Stimulated activated CD4-positive, alpha-beta T cell treated with anti-CD3 and anti-CD28 coated beads, Interleukin-1b, Interleukin-23, amount 100 ng/mL, for 4 hours (primary cell): Measurements from ENCODE around the gene KHSRP.

Experiments used
- DNase-seq, 2 donors: peaks; one replicate each; pipeline ENCODE4 v3.0.0-alpha.2; 2020; ENCODE audit warnings: low read depth in 2 of 2

KHSRP gene, protein sequence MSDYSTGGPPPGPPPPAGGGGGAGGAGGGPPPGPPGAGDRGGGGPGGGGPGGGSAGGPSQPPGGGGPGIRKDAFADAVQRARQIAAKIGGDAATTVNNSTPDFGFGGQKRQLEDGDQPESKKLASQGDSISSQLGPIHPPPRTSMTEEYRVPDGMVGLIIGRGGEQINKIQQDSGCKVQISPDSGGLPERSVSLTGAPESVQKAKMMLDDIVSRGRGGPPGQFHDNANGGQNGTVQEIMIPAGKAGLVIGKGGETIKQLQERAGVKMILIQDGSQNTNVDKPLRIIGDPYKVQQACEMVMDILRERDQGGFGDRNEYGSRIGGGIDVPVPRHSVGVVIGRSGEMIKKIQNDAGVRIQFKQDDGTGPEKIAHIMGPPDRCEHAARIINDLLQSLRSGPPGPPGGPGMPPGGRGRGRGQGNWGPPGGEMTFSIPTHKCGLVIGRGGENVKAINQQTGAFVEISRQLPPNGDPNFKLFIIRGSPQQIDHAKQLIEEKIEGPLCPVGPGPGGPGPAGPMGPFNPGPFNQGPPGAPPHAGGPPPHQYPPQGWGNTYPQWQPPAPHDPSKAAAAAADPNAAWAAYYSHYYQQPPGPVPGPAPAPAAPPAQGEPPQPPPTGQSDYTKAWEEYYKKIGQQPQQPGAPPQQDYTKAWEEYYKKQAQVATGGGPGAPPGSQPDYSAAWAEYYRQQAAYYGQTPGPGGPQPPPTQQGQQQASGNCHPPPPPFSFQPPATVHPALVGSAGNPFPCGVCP

DNA sequence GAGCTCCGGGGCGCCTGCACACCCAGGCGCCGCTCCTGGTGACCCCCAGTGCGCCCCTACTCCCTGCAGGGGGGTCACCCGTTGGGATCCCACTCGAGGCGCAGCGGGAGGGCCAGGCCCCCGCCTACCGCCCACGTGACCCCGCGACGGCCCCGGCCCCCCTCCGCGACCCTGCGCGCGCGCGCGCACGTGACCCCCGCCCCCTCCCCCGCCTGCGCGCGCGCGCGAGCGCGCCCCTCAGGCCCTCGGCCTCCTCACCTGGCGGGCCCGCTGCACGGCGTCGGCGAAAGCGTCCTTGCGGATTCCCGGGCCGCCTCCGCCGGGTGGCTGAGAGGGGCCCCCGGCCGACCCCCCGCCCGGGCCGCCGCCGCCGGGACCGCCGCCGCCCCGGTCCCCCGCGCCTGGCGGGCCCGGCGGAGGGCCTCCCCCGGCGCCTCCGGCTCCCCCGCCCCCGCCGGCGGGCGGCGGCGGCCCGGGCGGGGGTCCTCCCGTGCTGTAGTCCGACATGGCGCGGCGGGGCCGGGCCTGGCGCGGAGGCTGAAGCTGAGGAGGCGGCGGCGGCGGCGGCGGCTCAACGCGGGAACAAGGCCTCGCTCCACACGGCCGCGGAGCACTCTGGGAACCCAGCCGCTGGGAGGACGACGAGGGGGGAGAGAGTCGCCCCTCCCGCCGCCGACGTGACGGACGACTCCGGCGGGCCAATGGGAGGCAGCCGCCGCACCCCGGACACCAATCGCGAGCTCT lies at the start of gene KHSRP:
Gene KHSRP, minus strand, starts transcription at position 617 of the 744 bp plus-strand sequence. Its CDS starts 110 bp downstream, at position 507.
- DNase-seq = peak; percentile 25 to 44

DNA sequence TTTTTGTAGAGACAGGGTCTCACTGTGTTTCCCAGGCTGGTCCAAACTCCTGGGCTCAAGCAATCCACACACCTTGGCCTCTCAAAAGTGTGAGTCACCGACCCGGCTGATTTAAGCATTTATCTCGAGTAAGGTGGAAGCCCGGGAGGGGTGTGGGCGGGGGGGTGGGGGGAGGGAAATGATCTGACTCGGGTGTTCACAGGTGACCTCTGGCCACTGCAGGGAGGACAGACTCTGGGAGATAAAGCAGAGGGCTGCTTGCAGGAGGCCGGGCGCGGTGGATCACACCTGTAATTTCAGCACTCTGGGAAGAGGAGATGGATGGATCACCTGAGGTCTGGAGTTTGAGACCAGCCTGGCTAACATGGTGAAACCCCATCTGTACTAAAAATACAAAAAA lies 49.0 kb upstream of the KHSRP start:
- DNase-seq = no peak

DNA sequence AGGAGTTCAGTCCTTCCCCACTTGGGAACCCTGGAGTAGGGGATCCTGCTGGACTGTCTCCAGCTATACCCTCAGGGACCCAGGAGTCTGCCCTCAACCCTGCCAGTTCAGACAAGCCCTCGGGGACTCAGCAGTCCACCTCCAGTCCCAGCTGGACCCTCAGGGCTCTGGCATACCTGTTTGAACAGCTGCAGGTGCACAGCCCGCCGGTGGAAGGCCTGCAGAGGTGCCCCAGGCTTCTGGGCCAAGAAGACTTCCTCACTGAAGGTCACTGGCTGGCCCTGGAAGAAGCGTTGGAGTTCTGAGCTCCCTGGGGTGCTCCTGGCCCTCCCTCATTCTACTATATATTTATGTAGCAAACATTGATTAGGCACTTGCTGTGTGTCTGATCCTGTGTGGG lies 48.1 kb upstream of the KHSRP start:
- no peak for DNase-seq

DNA sequence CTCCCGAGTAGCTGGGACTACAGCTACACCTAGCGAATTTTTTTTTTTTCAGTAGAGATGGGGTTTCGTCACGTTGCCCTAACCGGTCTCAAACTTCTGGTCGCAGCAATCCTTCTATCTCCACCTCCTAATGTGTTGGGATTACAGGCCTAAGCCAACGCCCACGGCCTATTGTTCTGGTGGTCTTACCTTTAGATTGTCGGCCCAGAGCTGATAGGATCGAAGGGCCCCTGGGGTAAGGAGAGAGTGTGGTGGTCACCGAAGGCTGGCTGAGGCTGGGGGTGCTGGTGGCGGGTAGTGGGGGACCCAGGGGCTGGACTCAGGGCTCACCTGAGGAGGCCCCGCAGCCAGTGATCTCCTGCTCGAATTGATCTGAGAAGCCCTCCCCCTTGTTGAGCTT lies 46.5 kb upstream of the KHSRP start:
- no peak for DNase-seq

DNA sequence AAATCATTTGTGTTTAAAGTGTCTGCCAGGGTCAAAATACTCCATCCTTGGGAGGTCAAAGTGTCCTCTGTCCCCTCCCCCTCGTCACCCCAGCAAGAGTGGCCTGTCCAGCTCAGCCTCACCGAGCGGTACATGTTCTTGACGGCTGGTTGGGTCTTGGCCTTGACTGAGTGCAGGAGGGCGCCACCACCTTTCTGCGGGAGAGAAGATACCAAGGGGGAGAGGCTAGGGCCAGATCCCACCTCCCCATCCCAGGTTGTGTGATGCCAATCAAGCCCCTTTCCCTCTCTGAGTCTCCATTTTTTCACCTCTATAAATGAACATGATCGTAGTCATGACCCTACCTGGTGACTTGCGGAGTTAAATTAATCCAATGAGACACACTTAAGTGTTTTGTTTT lies 45.6 kb upstream of the KHSRP start:
- no peak for DNase-seq

DNA sequence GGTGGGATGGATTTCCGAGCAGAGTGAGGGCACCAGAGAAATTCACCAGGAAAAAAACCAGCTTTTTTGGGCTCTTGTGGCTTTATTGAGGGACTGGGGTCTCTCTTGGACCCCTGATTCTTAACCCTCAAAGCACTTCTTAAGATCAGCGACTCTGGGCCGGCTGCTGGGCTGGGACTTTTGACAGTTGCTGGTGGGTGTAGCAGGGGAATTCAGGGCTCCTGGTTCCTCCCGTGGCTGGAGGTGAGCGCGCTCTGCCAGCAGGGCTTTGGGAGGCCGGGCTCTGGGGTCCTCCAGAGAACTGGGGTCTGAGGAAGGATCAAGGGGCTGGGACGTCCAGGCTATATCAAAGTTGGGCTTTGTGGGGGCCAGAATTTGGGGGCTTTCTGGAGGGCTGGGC lies 42.8 kb upstream of the KHSRP start:
- no peak for DNase-seq

DNA sequence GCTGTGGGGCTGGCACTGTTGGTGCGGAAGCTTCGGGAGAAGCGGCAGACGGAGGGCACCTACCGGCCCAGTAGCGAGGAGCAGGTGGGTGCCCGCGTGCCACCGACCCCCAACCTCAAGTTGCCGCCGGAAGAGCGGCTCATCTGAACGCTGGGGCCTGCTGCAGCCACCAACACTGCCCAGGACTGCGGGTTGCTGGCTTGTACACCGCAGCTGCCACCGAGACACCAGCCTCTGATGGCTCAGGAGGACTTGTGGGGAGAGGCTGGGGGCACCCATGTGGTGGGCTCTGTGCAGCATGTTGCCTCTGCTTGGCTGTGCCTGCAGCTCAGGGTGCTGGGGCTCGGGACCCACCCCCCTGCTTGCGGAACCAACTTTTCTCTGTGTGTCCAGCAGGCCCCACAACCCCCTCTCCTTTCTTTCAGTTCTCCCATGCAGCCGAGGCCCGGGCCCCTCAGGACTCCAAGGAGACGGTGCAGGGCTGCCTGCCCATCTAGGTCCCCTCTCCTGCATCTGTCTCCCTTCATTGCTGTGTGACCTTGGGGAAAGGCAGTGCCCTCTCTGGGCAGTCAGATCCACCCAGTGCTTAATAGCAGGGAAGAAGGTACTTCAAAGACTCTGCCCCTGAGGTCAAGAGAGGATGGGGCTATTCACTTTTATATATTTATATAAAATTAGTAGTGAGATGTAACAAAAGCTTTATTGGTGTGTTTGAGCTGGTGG lies 42.1 kb upstream of the KHSRP start:
- DNase-seq = no peak

DNA sequence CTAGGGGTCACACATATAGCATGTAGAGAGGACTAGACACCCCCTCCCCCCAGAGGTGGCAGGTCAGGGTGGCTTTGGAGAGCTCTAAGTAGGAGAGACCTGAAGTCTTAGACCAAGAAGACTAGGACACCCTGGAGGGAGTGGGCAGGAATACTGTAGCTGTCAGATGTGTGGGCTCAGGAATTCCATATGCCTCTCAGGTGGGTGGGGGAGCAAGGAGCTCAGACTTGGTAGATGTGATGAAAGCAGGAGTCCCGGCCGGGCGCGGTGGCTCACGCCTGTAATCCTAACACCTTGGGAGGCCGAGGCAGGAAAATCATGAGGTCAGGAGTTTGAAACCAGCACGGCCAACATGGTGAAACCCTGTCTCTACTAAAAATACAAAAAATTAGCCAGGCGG lies 41.1 kb upstream of the KHSRP start:
- no peak for DNase-seq

DNA sequence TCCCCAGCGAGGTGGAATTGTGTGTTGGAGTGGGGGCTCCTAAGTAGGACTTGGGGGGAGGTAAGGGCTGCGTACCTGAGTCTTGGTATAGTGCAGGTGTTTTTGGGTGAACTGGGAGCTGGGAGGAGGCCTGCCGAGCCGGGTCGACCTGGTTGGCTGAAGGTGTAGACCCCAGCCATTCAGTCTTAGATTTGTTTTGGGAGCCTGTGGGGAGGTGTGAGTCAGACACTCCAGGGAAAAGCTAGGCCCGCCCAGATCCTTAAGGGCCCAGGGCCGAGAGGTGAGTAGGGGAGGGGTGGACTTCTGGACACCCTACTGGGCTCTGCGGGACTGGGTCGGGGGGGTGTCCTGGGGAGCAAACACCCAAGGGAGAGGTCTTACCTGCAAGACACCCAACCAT lies 40.4 kb upstream of the KHSRP start:
- no peak for DNase-seq

DNA sequence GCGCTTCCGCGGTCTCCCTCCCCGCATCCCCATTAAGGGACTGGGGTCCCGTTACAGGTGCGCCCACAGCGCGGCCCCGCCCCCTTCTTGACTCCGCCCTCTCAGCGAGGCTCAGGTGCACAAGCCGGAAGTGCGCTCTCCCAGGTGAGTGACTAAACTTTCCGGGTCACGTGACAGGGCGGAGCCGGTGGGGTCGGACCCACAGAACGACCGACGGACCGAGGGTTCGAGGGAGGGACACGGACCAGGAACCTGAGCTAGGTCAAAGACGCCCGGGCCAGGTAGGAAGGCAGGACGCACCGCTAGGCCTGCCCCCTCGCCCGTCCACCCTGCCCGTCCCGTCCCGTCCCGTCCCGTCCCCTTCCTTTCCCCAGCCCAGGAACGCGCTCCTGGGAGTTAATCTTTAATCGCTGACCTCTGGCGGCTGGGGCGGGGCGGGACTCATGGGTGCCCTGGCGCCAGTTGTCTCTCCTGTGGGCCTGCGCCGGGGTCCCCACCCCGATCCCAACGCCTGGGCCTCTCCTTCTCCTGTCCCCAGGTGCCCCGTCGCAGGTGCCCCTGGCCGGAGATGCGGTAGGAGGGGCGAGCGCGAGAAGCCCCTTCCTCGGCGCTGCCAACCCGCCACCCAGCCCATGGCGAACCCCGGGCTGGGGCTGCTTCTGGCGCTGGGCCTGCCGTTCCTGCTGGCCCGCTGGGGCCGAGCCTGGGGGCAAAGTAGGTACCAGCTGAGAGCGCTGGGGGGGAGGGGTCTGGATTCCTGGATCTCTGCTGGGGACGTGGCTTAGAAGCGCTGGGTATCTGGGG lies 39.7 kb upstream of the KHSRP start, which contains the start of gene CRB3:
Gene CRB3, plus strand, starts transcription at position 202 of the 804 bp plus-strand sequence. Its CDS starts 431 bp downstream, at position 633.
- peak; percentile 28 to 49 for DNase-seq

DNA sequence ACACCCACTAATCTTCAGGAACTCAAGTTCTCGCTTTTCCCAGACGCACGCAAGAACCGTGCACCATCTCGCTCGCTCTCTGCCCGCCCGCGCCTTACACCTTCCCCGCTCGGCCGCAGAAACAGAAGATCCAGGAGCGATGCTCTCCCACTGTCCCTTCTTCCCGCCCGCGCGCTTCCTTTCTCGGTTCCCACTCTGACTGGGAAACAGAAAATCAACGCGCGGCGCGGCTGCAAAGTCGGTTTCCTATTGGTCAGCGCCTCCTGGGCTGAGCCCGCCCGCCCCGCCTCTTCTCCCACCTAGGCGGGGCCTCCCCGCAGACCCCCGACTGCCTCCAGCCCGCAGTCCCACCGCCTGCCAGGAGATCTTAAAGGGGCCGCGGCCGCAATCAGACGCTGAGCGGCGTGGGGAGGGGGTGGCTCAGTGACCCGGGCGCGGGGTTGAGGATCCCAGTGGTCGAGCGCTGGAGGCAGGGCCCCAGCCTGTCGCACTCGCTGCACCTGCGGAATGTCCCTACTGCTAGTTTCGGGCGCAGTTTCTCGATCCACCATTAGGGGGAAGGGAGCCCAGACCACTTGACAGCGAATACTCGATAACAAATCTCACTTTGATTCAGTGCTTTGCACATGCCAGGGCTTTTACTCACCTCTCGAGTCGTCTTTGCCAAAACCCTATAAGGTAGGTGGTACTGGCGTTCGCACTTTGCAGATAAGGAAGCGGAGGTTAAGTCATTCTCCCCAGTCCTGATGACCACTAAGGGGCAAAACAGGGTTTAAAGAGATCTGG lies 35.7 kb upstream of the KHSRP start:
- DNase-seq = peak; percentile 93 to 94

DNA sequence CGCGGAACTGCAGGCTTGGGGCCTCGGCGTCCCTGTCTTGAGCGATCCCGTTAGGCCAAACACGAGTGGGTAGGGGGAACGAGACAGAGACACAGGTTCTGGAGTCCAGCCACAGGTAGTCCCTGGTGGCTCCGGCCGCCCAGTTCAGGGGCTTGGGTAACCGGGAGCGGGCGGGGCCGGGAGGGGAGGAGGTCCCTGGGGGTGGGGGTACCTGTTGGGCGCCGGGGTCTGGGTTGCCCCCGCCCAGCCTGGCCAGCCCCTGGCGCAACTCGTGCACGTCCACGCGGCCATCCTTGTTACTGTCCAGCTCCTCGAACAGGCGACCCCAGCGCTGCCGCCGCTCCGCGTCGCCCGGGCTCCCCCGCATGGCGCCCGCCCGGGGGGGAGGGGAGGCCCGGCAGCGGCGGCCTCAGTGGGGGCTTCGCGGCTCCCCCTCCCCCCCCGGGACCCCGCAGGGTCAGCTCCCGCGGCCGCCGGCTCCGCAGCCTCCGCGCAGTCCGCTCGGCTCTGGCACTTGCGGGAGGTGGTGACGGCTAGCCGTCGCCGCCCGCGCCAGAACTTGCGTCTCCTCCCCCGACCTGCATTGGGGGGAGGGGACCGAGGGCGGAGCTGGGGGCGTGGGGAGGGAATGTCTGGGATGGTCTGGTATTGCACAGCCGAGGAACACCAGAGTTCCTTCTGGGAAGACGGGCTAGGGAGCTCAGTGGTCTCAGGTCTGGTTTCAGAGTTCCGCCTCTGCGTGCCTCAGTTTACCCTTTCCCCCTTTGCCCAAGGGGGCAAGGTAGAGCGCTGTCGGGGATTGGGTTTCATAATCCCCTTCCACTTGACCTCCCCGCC lies 34.9 kb upstream of the KHSRP start, which contains the start of gene SLC25A23:
Gene SLC25A23, minus strand, starts transcription at position 531 of the 837 bp plus-strand sequence. Its CDS starts 164 bp downstream, at position 367.
- peak; percentile 47 to 62 for DNase-seq

DNA sequence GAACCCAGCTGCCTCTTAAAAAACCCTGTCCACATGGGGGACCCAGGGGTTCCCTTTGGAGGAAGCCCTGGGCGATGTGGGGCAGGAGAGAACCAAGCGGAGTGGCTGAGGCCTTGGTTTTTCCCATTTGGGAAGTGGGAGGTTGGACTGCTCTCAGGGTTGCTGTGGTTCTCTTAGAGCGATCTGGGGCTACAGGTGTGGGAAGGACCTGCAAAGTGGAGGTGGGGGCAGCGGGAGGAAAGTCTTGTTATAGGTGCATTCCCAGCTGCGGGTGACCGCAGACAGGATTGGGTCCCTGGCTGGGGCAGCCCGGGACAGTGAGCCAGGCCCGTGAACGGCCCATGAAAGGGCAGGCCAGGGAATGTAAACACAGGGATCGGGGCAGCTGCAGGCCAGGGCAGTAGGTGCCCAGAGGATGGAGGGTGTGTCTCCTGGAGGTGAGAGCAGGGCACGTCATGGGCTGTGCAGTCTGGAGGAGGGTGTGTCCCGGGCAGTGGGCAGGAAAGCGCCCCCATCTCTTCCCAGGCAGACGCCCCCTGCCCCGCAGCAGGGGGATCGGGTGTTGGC lies 34.2 kb upstream of the KHSRP start:
- DNase-seq = no peak

DNA sequence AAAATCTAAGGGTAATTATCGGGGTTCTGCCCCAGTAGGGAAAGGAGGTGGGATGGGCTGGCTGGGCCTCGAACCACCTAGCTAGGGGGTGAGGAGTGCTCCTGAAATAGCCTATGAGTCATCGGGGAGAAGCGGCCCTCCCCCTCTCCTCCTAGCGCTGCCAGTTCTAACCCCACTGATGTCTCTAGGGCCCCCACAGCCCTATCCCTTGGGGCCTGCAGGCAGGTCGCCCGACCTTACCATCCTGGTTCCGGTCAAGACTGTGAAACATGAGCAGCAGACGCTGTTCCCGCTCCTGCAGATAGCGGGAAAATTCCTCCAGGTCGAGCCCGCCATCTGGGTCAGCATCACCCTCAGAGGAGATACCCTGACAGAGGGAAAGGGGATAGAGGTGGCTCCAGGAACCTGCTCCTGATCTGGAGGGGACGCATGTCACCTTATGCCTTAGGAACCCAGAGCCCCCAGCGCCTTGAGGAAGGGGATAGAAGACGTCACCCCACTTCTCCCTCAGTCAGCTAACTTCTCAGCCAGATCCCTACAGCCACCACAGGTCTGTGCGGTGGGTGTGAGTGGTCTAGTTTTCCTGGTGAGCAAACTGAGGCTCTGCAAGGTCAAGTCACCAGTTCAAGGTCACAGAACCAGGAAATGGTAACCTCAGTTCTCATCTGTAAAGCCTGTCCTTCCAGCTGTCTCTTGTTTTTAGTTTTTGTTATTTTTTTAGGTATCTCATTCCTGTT lies 33.5 kb upstream of the KHSRP start:
- no peak for DNase-seq

DNA sequence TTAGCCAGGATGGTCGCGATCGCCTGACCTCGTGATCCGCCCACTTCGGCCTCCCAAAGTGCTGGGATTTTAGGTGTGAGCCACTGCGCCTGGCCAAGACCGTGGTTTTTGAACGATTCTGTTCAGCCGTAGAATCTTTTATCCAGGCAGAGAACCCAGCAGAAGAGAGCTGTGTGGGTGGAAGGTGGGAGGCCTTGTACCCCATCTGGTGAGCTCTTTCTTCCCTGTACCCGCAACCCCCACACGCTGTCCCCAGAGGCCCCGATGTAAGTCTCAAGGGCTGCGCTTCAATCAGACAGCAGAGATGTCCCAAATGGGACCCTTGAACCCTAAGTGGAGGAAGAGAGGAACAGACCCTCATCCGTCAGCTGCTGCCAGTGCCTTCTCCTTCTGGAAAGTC lies 31.3 kb upstream of the KHSRP start:
- no peak for DNase-seq

DNA sequence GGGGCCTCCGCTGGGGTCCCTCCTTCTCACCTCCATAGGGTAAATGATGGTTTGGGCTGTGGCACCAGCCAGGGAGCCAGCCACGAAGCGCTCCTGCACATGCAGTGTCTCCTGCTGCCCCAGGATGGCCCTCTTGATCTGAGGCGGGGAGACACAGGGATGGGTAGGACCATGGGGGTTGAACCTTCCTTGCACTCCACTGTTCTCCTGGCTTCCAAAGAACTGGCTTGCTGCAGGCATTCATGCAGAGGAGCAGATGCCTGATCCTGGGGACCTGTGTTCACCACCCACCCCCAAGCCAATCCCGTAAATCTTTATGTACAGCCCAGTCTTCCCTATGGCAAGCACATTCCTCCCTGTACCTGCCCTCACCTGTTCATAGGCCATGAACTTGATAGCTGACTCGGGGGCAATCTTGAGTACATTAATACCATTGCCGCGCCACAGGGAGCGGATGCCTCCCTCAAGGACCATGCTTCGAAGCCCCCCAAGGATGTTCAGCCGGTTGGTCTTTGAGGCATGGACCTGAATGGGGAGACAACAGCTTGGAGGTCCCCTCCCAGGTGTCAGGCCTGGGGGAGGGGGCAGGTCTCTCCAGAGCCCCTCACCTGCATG lies 29.4 kb upstream of the KHSRP start:
- no peak for DNase-seq

DNA sequence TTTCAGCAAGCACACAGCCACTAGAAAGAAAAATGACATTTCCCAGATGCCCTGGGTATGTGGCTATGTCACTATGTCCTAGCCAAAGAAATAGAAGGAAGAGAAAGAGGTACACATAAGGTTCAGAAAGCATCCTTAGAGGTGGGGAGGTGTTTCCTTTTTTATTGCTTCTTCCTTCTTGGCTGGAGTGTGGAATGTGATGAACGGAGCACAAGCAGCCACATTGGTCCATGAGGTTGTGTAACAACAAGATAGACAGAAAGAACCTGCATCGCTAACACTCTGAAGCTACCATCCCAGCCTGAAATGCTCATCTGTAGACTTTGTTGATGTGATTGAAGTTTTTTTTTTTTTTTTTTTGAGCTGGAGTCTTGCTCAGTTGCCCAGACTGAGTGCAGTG lies 28.3 kb upstream of the KHSRP start:
- DNase-seq = no peak
